IPS-NIHi7 (cell line): ENCODE results near the gene FIBCD1.
"Not testable (repeated sequence)": the region's sequence is repeated elsewhere in the genome, so short reads cannot be mapped to it uniquely, and the experiment has no call there.

Experiments
- DNase-seq: peaks from one replicate; pipeline ENCODE4 v3.0.0; 2012; ENCODE audit warnings: mixed read lengths; ENCODE audit errors: extremely low spot score

The FIBCD1 gene

GRCh38 chr9:130973686-130974281 lies 34.7 kb upstream of the FIBCD1 start:
- no peak for DNase-seq

- no peak for DNase-seq
These were observed 34.1 kb upstream of the FIBCD1 start for GRCh38 chr9:130972957-130973685.

- no peak for DNase-seq
These were observed 33.4 kb upstream of the FIBCD1 start for GRCh38 chr9:130972277-130972956.

- DNase-seq, result no peak
These were observed 32.3 kb upstream of the FIBCD1 start for GRCh38 chr9:130971294-130971849.

GRCh38 chr9:130970855-130971254 lies 31.8 kb upstream of the FIBCD1 start:
- DNase-seq, result no peak

- DNase-seq, result no peak
These were observed 31.0 kb upstream of the FIBCD1 start for GRCh38 chr9:130970052-130970451.

- DNase-seq, result no peak
These were observed 26.6 kb upstream of the FIBCD1 start for GRCh38 chr9:130965680-130966079.

GRCh38 chr9:130963916-130964315 lies 24.9 kb upstream of the FIBCD1 start:
- DNase-seq, result no peak

- no peak for DNase-seq
These were observed 24.4 kb upstream of the FIBCD1 start for GRCh38 chr9:130963337-130963908.

- no peak for DNase-seq
These were observed 23.6 kb upstream of the FIBCD1 start for GRCh38 chr9:130962418-130963316.

GRCh38 chr9:130961511-130962300 lies 22.7 kb upstream of the FIBCD1 start:
- DNase-seq, result no peak

- DNase-seq, result no peak
These were observed 21.7 kb upstream of the FIBCD1 start for GRCh38 chr9:130960522-130961378.

GRCh38 chr9:130959809-130960334 lies 20.8 kb upstream of the FIBCD1 start:
- DNase-seq, result no peak

- DNase-seq, result not testable (repeated sequence)
These were observed 19.5 kb upstream of the FIBCD1 start for GRCh38 chr9:130958564-130958963.

GRCh38 chr9:130957451-130958203 lies 18.6 kb upstream of the FIBCD1 start:
- no peak for DNase-seq

- DNase-seq, result no peak
These were observed 17.8 kb upstream of the FIBCD1 start for GRCh38 chr9:130956636-130957450.

- no peak for DNase-seq
These were observed 17.0 kb upstream of the FIBCD1 start for GRCh38 chr9:130955947-130956621.
